Measurements from ENCODE around the gene ARHGAP12.

Gene ARHGAP12

GRCh38 chr10:31963589-31963980 is 35.0 kb upstream of the ARHGAP12 start:
- no peak for DNase-seq (ENCODE audit: low read depth)
- TF ChIP-seq, protein P1, sequence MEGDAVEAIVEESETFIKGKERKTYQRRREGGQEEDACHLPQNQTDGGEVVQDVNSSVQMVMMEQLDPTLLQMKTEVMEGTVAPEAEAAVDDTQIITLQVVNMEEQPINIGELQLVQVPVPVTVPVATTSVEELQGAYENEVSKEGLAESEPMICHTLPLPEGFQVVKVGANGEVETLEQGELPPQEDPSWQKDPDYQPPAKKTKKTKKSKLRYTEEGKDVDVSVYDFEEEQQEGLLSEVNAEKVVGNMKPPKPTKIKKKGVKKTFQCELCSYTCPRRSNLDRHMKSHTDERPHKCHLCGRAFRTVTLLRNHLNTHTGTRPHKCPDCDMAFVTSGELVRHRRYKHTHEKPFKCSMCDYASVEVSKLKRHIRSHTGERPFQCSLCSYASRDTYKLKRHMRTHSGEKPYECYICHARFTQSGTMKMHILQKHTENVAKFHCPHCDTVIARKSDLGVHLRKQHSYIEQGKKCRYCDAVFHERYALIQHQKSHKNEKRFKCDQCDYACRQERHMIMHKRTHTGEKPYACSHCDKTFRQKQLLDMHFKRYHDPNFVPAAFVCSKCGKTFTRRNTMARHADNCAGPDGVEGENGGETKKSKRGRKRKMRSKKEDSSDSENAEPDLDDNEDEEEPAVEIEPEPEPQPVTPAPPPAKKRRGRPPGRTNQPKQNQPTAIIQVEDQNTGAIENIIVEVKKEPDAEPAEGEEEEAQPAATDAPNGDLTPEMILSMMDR (IDR thresholded peaks at IDR 0.05; ENCODE audit: low read length, missing control alignments): no peak
- no peak overlapping the region for H3K4me3 ChIP-seq (replicated peaks; ENCODE audit: low read depth, low read length)

- H3K4me3 ChIP-seq (replicated peaks; ENCODE audit: low read depth, low read length): no peak overlapping the region
- DNase-seq (ENCODE audit: low read depth): no peak
- TF ChIP-seq, protein P1 (IDR thresholded peaks at IDR 0.05; ENCODE audit: low read length, missing control alignments): no peak
Observed at GRCh38 chr10:31962826-31963588, 34.4 kb upstream of the ARHGAP12 start.

DNA sequence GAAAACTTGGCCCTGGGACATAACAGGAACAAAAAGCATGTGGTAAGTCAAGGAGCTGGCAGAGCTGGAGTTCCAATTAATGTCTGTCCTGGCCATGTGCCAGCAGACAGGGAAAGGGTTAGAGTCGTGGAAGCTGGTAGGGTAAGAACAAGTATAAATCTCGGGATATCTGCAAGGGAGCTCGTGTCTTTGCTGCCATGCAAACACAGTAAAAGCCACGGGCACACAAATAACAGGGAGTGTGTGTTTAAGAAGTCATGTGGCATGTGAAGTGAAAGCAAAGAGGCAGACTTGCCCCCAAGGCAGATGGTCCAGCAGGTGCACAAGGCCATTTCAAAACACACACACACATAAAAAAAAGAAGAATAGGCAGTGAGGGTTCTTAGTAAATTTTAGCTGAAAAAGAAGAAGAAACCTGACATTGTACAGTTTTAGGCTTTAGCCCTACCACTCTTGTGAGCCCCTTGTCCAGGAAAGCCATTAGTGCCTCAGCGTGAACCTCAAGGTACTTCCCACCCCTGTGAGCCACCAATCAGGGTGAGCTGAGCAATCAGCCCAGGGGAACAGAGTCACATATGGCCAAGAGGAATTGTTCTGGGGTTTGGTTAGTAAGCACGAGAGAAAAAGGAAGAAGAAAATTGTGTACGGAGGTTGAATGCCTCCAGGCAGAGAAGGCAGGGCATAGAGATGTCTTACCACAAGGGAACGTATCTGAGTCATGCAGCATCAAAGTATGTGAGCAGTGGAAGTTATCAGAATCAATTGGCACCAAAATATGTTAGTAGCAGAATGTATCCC is 32.8 kb upstream of the ARHGAP12 start:
- DNase-seq (ENCODE audit: low read depth): peak; percentile 37
- TF ChIP-seq, protein P1 (IDR thresholded peaks at IDR 0.05; ENCODE audit: low read length, missing control alignments): no peak
- no peak overlapping the region for H3K4me3 ChIP-seq (replicated peaks; ENCODE audit: low read depth, low read length)

DNA sequence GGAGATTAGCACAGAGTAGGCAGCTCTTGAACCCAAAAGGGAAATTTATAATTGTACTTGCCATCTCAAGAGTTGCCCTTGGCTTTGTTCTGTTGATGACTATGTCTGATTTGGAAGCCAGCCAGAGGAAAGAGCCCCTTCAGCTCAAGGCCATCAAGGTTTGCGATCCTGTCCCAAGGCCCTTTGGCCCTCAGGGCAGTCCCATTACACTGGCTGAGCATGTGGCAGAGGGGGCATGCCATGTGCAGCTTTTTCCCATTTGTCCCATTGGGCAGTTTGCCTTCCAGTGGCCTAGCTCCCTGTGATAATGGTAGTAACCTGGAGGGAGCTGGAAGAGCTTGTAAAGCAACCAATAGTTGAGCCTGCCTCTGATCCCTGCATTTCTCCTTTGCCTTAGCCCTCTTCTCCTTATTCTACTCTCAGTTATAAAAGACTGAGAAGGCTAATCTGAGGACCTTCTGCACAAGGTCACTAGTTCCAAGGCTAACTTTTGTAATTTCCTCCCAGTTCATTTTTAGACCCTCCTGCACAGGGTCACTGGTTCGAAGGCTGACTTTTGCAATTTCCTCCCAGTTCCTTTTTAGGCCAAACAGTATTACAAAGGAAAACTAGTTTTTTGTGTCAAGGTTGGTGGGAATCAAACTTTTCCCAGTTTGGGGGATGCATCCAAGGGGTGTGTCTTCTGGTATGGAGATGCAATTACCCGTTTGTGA is 31.0 kb upstream of the ARHGAP12 start:
- H3K4me3 ChIP-seq (replicated peaks; ENCODE audit: low read depth, low read length): no peak overlapping the region
- peak; percentile 21 for DNase-seq (ENCODE audit: low read depth)
- TF ChIP-seq, protein P1 (IDR thresholded peaks at IDR 0.05; ENCODE audit: low read length, missing control alignments): no peak

GRCh38 chr10:31958856-31959255 is 30.2 kb upstream of the ARHGAP12 start:
- no peak for DNase-seq (ENCODE audit: low read depth)
- H3K4me3 ChIP-seq (replicated peaks; ENCODE audit: low read depth, low read length): no peak overlapping the region
- TF ChIP-seq, protein P1 (IDR thresholded peaks at IDR 0.05; ENCODE audit: low read length, missing control alignments): no peak

- H3K4me3 ChIP-seq (replicated peaks; ENCODE audit: low read depth, low read length): no peak overlapping the region
- TF ChIP-seq, protein P1 (IDR thresholded peaks at IDR 0.05; ENCODE audit: low read length, missing control alignments): no peak
- DNase-seq (ENCODE audit: low read depth): no peak
Observed at GRCh38 chr10:31956200-31956946, 27.7 kb upstream of the ARHGAP12 start.
